Fibroblast of skin of back (primary cell): ENCODE measurements around the gene HLCS.
A peak's percentile ranks its signal among the peaks of the same experiment; 100 is the strongest.

Experiments
- DNase-seq: peaks from one replicate; pipeline ENCODE4 v3.0.0-alpha.2; 2013

HLCS gene

GRCh38 chr21:36914244-36915013, 52.0 kb downstream of the HLCS start:
- DNase-seq = no peak

- DNase-seq = no peak
Observed at GRCh38 chr21:36913247-36914169, 53.0 kb downstream of the HLCS start.

GRCh38 chr21:36910581-36911307, 55.7 kb downstream of the HLCS start:
- DNase-seq = no peak

GRCh38 chr21:36909901-36910561, 56.4 kb downstream of the HLCS start:
- DNase-seq = peak; percentile 99

DNA sequence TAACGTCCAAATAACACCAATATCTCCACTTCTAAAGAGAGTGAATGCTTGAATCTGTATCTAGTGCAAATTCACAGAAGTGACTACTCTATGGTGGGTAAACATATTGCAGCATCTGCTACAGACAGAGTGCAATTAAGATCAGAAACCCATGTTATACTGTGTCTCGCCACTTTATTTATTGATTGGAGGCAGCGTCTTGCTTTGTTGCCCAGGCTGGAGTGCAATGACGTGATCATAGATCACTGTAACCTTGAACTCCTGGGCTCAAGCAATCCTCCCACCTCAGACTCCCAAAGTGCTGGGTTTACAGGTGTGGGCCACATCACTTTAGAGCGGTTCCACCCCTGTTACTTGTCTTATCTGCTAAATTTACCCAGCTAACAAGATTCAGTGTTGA, 57.0 kb downstream of the HLCS start:
- DNase-seq = no peak

GRCh38 chr21:36908260-36908908, 58.1 kb downstream of the HLCS start:
- DNase-seq = peak; percentile 73

- DNase-seq = no peak
Observed at GRCh38 chr21:36904093-36904666, 62.3 kb downstream of the HLCS start.

DNA sequence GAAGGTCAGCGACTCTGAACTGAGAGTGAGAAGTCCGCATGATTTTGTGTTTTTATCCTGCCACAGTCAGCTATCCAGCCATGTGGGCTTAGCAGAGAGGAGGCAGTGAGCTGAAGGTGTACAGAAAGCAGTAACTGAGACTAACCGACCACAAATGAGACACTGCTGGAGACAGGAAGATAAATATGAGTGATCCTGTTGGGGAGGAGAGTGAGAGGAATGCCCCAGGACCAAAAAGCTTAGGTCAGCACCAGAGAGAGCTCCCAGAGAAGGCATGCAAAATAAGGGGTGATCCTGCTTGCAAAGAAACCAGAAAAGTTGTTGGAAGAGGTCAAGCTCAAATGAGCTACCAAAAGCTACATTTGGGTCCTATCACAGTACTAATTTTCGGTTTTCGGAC, 63.7 kb downstream of the HLCS start:
- DNase-seq = peak; percentile 72

DNA sequence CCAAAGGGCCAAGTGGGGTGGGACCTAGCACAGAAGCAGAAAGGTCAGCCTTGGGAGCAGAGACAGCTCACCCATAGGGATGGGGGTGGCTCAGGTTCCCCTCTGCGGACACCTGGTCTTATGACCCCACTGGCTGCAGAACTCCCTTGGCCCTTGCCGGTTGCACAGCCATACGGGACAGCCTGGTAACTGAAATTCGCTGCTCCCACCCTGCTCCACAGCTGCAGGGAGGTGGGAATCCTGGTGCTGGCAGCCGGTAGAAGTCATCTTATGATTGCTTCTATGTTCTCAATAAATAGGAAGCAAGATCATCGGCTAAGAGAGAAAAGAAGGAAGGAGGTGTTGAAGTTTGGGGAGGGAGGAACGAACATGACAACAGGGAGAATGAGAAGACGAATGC, 64.1 kb downstream of the HLCS start:
- DNase-seq = no peak

- no peak for DNase-seq
Observed at GRCh38 chr21:36901575-36901974, 64.9 kb downstream of the HLCS start.

DNA sequence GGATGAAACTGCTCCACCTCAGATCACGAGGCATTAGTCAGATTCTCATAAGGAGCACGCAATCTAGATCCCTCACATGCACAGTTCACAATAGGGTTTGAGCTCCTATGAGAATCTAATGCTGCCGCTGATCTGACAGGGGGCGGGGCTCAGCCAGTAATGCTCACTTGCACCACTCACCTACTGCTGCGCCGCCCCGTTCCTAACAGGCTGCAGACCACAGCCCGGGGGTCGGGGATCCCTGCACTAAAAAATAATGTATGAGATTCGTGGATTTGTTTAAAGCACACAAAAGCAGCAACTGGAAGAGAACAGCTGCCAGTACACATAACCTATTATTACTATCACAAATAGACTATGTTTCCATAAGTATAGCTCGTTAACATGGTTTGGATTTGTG, 72.9 kb downstream of the HLCS start:
- DNase-seq = no peak

DNA sequence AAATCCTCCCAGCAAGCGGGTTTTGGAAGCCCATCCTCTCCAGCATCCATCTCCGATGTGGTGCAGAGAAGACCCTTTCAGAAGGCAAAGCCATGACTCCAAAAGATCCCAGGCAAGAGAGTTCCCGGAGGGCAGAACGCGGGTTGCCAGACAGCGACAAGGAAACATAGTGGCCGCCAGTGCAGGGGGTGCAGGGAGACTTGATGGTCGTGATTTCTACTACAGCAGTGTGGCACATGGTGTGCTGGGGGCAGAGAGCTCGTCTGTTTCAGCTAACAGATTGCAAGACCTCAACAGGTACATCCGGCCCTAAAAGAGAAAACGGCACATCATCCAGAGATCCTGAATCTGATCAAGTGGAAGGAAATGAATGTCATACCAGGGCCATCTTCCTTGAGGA, 74.3 kb downstream of the HLCS start:
- no peak for DNase-seq

DNA sequence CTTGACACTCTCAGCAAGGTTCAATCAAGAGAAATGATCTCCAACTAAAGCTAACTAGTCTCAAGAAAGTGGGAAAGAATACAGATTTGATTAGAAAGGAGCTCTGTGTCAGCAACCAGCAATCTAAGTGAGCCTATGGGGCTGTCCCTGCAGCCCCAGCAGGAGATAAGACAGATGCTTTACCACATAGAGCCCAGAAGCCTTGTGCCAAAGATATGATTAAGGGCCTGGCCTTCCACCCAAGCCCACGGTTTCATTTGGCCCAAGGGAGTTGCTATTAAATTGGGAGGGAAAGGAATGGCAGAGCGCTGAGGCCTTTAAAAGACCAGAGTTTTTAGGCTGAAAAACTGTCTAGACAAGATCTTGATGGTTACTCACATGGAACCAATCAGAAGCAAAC, 74.8 kb downstream of the HLCS start:
- peak; percentile 42 for DNase-seq

- no peak for DNase-seq
Observed at GRCh38 chr21:36891121-36891520, 75.3 kb downstream of the HLCS start.

GRCh38 chr21:36890086-36890485, 76.4 kb downstream of the HLCS start:
- peak; percentile 54 for DNase-seq

GRCh38 chr21:36889401-36889800, 77.1 kb downstream of the HLCS start:
- peak; percentile 90 for DNase-seq

- DNase-seq = no peak
Observed at GRCh38 chr21:36888466-36888865, 78.0 kb downstream of the HLCS start.

- DNase-seq = no peak
Observed at GRCh38 chr21:36887963-36888362, 78.5 kb downstream of the HLCS start.

- peak; percentile 64 for DNase-seq
Observed at GRCh38 chr21:36883532-36884486, 82.7 kb downstream of the HLCS start.

DNA sequence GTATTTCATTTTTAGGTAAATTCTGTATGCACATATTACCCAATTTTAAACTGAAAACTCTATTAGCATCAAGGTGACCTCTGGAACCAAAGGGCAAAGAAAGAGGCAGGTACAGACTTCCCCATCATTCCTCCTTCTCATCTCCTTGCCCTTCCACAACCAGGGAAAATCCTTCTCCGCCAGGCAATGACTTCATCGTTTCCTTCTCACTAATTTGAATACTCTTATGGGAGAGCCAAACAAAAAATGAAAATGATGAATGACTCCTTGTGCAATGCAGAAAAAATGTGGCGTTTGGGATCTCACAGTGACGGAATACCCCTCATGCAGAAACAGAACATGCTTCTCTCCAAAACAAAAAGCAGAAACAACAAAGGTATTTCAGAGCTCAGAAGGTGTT, 83.7 kb downstream of the HLCS start:
- DNase-seq = peak; percentile 69
